NCI-H345 treated with DMSO at 0.1 percent for 48 hours (cell line): ENCODE results near the gene POTEG.
"Not testable (repeated sequence)": the region's sequence is repeated elsewhere in the genome, so short reads cannot be mapped to it uniquely, and the experiment has no call there.

Experiments
- DNase-seq: peaks from one replicate; lab custom pipeline; 2025; ENCODE audit not compliant: unreplicated experiment; lab: John Stamatoyannopoulos, UW

POTEG gene

GRCh38 chr14:19434241-19434640, at the start of gene POTEG:
TSS of gene POTEG (minus strand) at chr14:19434341. CDS start at chr14:19434289, 52 bp downstream.
- not testable (repeated sequence) for DNase-seq

DNA sequence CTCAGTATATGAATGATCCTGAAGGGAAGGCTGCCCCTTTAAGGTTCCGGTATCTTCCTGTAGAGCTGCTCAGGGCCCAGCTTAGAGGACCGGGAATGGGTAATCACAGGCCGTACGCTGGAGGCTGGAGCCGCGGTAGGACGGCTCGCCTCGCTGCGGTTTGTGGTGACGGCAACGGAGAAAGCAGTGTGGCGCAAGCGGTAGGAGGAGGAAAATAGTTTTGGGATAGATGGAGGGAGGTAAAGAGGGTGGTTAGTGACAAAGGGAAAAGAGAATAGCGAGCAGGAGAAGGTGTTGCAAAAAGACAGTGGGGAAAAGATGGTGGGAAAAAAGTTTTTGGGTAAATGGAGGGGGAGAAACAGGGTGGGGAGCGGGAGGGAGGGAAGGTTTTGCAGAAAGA, 48.0 kb upstream of the POTEG start:
- DNase-seq, result not testable (repeated sequence)

GRCh38 chr14:19481421-19481820, 47.3 kb upstream of the POTEG start:
- not testable (repeated sequence) for DNase-seq

- not testable (repeated sequence) for DNase-seq
Observed at GRCh38 chr14:19480491-19480890, 46.4 kb upstream of the POTEG start.

DNA sequence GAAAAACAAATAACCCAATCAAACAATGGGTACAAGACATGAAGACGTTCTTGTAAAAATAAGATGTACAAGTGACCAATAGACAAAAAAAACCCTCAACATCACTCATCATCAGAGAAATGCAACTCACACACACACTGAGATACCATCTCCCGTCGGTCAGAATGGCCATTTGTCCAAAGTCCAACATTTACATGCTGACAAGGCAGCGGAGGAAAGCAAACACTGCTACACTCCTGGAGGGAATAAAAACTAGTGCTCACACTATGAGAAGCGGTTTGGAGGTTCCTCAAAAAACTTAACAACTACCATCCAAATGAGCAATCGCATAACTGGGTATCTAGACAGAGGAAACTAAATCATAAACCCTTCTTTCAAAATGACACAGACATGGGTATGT, 11.6 kb upstream of the POTEG start:
- not testable (repeated sequence) for DNase-seq

- DNase-seq, result not testable (repeated sequence)
Observed at GRCh38 chr14:19439826-19440225, 5.7 kb upstream of the POTEG start.

GRCh38 chr14:19439219-19439618, 5.1 kb upstream of the POTEG start:
- DNase-seq, result not testable (repeated sequence)

DNA sequence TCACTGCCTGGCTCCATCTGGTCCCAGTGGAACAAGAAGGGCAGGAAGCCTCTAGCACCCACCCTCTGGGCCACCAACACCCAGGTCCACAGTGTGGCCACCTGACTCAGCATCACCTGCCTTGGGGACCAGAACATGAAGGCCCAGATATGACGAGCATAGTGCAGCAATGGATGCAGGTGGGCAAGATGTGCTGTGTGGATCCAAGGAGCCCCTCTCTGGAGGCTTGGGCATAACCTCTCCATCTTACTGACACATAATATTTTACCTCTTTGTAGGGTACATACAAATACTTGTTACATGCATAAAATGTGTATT, 2.9 kb upstream of the POTEG start:
- not testable (repeated sequence) for DNase-seq

DNA sequence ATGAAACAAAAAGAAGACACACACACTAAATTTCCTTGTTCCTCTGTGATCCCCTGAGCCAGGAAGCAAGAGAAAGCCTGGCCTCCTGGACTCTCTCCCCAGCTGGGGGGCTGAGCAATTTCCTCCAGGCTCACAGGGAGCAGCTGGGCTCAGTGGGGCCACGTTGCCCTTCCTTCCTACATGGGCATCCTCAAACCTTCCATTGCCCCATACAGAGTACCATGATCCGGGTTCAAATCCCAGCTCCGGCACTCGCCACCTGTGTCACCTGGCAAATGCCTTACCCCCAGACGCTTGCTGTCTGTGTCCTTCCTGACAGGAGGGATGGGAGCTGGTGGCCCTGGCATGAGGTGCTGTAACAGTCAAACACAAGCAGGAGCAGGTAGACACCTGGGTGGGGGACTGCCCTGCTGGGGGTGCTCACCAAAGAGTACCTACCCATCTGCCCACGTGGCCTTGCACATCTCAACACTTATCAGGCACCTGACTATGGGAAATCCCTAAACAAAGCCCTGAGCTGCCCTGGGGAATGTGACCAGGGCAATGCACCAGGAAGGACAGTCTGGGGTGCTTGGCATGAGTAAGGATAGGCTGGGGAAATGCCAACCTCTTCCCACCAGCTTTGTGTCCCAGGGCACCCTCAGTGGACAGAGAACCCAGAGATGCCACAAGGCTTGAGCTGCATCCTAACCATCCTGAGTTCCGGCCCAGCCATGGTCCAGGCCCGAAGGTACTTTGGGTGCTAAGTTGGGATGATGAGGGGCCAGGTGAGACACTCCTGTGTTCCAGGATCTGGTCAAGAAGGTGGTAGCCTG, 2.4 kb upstream of the POTEG start:
- not testable (repeated sequence) for DNase-seq

GRCh38 chr14:19435852-19436251, 1.7 kb upstream of the POTEG start:
- not testable (repeated sequence) for DNase-seq

DNA sequence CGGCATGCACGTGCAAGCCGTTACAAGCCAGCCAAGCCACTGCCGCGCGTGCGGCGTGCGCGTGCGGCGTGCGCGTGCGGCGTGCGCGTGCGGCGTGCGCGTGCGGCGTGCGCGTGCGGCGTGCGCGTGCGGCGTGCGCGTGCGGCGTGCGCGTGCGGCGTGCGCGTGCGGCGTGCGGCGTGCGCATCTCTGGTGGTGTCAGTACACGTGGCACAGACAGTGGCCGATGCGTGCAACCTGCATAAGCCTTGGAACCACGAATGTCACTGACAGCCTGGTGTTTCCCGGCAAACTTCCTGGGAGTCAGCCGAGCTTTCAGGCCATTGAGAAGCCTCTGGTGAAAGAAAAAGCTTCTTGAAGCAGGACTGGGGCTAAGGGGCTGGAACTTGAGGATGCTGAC, 750 bp upstream of the POTEG start:
- DNase-seq, result not testable (repeated sequence)

DNA sequence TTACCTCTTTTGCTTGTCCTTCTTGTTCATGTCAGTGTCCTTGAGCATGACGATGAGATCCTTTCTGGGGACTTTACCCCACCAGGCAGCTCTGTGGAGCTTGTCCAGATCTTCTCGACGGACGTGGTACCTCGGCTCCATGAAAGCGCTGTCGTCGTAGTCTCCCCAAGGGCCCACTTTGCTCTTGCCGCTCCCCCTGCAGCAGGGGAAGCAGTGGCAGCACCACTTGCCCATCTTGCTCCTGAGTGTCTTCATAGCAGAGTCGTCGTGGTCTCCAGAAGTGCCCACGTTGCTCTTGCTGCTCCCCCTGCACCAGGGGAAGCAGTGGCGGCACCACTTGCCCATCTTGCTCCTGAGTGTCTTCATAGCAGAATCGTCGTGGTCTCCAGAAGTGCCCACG, 376 bp downstream of the POTEG start:
- not testable (repeated sequence) for DNase-seq

GRCh38 chr14:19408519-19408918, 25.6 kb downstream of the POTEG start:
- DNase-seq, result not testable (repeated sequence)

DNA sequence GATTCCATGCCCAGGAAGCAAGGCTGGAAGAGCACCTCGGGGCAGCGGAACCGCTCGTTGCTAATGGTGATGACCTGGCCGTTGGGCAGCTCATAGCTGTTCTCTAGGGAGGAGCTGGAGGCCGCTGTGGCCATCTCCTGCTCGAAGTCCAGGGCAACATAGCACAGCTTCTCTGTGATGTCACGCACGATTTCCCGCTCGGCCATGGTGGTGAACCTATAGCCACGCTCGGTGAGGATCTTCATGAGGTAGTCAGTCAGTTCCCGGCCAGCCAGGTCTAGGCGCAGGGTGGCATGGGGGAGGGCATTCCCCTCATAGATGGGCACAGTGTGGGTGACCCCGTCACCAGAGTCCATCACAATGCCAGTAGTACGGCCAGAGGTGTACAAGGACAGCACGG, 32.0 kb downstream of the POTEG start:
- not testable (repeated sequence) for DNase-seq

GRCh38 chr14:19394727-19395126, 39.4 kb downstream of the POTEG start:
- not testable (repeated sequence) for DNase-seq

DNA sequence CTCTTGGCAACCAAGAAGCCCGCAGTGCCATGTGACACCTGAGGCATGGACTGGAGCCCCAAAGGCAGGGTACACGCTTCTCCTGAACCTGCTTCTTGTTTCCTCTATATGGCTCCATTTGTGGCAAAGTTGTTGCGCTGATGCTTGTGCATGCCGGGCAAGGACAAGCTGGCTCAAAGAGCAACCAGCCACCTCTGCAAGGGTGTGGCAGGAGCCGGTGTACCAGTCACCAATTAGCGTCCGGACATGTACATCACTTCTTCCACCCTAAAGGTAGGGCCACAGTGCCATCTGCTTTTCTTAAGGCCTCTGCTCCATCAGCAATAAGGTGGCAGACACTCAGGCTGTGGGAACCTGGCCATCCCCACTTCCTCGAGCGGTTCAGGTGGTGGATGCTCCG, 43.9 kb downstream of the POTEG start:
- DNase-seq, result not testable (repeated sequence)

GRCh38 chr14:19388741-19389140, 45.4 kb downstream of the POTEG start:
- not testable (repeated sequence) for DNase-seq

DNA sequence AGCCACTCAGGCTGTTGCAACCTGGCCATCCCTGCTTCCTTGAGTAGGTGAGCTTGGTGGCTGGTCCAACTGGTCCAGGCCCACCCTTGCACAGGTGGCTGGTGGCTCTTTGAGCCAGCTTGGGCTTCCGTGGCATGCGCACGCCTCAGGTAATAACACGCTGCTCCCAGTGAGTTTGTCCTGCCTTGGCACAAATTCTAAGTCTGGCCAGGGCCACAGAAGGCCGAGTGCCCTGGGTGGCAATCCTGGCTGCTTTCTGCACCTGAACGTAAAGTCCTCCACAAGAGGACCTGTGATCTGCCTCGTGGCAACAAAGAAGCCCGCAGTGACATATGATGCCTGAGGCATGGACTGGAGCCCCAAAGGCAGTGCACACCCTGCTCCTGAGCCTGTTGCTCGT, 47.1 kb downstream of the POTEG start:
- not testable (repeated sequence) for DNase-seq

DNA sequence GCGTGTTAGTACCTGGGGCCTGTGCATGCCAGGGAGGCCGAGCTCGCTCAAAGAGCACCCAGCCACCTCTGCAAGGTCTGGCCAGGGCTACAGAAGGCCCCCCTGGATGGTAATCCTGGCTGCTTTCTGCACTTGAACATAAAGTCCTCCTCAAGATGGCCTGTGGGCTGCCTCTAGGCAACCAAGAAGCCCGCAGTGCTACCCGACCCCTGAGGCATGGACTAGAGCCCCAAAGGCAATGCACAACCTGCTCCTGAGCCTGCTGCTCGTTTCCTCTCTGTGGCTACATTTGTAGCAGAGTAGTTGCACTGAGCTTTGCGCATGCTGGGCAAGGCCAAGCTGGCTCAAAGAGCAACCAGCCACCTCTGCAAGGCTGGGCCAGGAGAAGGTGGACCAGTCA, 47.8 kb downstream of the POTEG start:
- not testable (repeated sequence) for DNase-seq

DNA sequence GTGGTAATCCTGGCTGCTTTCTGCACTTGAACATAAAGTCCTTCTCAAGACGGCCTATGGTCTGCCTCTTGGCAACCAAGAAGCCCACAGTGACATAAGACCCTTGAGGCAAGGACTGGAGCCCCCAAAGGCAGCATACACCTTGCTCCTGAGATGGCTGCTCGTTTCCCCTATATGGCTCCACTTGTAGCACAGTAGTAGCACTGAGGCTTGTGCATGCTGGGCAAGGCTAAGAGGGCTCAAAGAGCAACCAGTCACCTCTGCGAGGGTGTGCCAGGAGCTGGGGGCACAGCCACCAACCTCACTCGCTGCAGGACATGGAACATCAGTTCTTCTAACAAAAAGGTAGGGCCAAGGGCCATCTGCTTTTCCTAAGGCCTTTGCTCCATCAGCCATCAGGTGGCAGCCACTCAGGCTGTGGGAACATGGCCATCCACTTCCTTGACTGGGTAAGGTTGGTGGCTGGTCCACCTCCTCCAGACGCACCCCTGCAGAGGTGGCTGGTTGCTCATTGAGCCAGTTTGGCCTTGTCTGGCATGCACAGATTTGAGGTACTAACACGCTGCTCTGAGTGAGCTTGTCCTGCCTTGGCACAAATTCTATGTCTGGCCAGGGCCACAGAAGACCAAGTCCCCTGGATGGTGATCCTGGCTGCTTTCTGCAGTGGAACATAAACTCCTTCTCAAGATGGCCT, 49.9 kb downstream of the POTEG start:
- DNase-seq, result not testable (repeated sequence)

DNA sequence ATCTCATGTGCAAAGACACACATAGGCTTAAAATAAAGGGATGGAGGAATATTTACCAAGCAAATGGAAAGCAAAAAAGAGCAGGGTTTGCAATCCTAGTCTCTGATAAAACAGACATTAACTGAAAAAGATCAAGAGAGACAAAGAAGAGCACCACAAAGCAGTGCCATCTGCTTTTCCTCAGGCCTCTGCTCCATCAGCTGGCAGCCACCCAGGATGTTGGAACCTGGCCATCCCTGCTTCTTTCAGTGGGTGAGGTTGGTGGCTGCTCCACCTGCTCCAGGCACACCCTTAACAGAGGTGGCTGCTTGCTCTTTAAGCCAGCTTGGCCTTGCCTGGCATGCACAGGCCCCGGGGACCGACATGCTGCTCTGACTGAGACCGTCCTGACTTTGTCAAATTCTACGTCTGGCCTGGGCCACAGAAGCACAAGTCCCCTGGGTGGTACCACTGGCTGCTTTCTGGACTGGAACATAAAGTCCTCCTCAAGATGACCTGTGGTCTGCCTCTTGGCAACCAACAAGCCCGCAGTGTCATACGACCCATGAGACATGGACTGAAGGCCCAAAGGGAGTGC, 51.0 kb downstream of the POTEG start:
- DNase-seq, result not testable (repeated sequence)

- not testable (repeated sequence) for DNase-seq
Observed at GRCh38 chr14:19380137-19380536, 54.0 kb downstream of the POTEG start.
